GM19238 (cell line): ENCODE data around the gene NOC3L.
"Not testable (repeated sequence)": the region's sequence is repeated elsewhere in the genome, so short reads cannot be mapped to it uniquely, and the experiment has no call there.

Source experiments
- DNase-seq: peaks from one replicate; pipeline ENCODE4 v3.0.0; 2011; ENCODE audit warnings: low spot score; ENCODE audit not compliant: insufficient read length

Gene NOC3L

GRCh38 chr10:94361171-94361794 is 1.5 kb downstream of the NOC3L start:
- DNase-seq: no peak

- no peak for DNase-seq
These were observed 4.3 kb downstream of the NOC3L start for GRCh38 chr10:94358480-94358879.

GRCh38 chr10:94357193-94357592 is 5.5 kb downstream of the NOC3L start:
- no peak for DNase-seq

- DNase-seq: no peak
These were observed 6.9 kb downstream of the NOC3L start for GRCh38 chr10:94355841-94356240.

GRCh38 chr10:94353336-94353735 is 9.4 kb downstream of the NOC3L start:
- no peak for DNase-seq

DNA sequence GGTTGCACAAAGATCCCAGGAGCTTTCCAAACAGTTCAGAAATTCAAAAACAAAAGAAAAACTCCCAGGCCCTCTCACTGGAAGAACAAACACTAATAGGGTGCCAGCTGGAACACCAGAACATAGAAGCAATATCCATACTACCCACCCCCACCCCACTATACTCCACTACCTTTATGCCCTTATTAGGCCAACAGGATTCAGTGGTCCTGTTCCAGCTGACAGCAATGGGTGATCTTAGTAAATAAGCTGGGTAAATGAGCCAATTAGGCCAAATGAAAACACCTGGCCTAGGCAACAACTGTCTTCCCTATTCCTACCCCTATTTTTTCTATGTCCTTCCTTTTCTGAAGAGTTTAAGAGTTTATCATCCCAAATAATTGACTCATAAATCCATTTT is 11.7 kb downstream of the NOC3L start:
- DNase-seq: no peak

DNA sequence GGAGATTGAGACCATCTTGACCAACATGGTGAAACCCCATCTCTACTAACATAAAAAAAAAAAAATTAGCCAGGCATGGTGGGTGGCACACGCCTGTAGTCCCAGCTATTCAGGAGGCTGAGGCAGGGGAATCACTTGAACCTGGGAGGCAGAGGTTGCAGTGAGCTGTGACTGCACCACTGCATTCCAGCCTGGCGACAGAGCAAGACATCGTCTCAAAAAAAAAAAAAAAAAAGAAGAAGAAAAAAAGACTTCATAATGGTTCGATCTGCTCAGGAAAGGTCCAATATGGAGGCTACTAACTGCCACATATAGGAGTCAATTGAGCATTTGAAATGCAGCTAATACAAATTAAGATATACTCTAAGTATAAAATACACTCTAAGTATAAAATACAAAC is 12.2 kb downstream of the NOC3L start:
- not testable (repeated sequence) for DNase-seq

- DNase-seq: no peak
These were observed 13.4 kb downstream of the NOC3L start for GRCh38 chr10:94349327-94349726.

GRCh38 chr10:94344522-94345122 is 18.1 kb downstream of the NOC3L start:
- DNase-seq: peak; percentile 25

GRCh38 chr10:94343151-94343550 is 19.6 kb downstream of the NOC3L start:
- DNase-seq: no peak

DNA sequence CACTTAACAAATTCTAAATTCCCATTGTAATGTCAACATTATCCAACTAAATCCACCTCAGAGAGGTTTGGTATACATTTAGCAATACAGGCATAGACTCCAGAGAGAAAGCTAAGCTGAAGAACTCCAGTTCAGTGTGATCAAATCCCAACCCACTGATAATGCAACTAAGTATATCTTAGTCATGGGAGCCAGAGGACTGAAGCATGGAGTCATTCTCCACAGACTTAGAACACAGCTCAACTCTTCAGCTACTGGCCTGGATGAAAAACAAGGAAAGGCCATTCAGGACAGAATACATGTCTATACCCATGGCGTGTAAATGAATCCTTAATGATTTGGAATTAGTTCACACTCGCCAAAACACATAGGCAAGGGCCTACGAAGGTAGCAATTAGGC is 27.9 kb downstream of the NOC3L start:
- no peak for DNase-seq

GRCh38 chr10:94333051-94333450 is 29.7 kb downstream of the NOC3L start:
- DNase-seq: no peak

DNA sequence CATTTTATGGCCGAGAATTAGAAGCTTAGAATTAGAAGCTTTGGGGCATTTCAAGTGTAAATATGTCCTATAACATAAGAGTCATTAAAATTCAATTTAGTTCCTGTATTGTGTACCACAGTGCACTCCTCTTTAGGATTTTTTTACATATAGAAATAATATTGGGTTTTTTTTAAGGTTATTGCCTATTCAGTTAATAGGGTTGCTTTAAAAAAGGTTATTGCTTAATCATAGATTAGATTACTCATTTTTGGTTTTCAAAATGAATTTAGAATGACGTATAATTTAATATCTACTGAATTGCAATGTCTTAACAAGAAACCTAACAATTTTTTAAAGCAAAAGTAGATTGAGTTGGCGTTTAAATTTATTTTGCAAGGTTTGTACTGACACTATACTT is 34.1 kb downstream of the NOC3L start:
- DNase-seq: no peak

DNA sequence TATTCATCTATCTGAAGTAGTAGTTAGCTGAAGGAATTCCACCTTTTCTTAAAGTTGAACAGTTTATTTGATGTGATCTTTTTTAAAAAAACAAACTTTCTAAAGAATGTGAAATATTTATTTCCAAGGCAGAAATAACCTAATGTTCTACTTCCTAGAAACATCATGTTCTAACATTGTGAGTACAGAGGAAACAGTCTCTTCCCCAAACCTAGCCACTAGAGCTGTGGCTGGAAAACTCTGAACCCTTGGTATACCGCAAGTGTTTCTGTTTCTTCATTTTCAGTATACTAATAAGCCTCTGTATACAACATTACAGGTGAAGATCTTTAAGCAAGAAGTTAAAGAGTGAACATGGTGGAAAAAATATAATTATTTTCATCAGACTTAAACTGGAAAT is 35.1 kb downstream of the NOC3L start:
- DNase-seq: no peak

DNA sequence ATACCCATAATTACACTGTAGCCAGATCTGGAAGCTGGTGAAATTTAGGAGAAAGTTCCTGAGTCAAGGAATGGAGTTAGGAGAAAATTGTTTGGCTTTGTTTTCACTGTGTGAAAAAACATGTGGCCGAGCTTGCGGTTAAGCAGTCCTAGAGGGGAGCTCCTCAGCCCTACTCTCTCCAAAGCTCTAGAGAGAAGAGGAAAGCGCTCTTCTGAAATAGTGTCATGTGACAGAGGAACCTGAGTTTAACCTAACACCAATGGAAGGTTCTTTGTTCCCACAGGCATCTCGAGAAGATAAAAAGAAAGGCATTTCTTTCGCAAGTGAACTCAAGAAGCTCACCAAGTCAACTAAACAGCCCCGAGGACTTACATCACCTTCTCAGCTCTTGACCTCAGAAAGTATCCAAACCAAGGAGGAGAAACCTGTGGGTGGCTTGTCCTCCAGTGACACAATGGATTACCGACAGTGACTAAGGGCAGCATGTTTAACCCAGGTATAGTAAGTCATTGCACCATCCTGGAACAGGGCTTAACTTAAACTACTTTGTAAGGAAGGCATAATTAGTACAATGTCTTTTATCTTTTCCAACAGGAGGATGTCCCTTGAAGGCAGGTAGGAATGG is 38.0 kb downstream of the NOC3L start:
- no peak for DNase-seq

- peak; percentile 18 for DNase-seq
These were observed 42.3 kb downstream of the NOC3L start for GRCh38 chr10:94320285-94320914.

DNA sequence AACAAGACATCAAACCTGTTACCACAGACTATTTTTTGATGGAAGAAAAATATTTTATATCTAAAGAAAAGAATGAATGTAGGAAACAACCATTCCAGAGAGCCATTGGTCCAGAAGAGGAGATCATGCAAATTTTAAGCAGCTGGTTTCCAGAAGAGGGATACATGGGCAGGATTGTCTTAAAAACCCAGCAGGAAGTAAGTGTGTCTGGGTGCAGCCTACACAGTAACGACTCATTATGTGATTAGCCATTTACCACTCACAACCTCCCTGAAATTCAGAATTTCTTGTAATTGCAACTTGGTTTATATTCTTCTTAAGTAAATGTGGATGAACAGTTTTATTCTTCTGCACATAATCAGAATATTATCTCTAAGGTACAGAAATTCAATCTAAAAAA is 46.2 kb downstream of the NOC3L start:
- DNase-seq: no peak

DNA sequence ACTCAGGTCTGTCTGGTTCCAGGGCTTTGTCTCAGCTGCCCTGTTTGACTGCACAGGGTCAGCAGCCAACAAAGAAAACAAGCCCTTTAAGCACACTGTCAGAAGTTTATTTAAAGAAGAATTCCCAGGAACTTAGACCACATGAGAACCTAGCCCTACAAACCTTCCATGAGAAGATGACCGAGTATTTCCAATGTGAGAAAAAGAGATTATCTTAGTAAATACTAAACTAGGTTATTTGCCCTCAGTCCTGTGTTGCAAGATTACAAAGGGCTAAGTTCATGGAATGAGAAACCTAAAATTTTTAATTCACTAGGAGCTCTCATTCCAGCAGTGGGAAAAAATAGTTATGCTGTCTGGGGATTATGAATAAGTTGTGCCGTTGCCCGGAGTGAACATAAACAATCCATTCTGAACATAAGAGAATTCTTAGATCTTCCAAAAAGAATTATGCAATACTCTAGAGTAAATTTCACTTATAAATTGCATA is 46.7 kb downstream of the NOC3L start:
- DNase-seq: no peak

GRCh38 chr10:94315024-94315451 is 47.7 kb downstream of the NOC3L start:
- DNase-seq: no peak

GRCh38 chr10:94310369-94310768 is 52.4 kb downstream of the NOC3L start:
- DNase-seq: no peak

DNA sequence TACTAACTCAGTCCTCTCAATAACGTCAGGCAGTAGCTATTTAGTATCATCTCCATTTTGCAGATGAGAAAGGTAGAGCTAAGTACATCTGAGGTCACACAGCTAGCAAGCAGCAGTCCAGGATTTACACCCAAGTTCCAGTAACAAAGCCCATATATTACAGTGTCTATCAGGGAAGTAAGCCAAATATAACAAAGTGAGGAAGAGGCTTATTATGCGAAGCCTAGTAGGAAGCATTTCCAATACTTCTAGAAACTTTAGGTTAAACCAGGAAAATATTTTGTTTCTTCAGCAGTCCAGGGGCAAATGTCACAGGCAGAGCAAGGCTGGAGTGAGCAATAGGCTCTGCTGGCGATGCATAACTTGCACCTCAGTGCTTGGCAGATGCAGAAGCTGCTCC is 53.9 kb downstream of the NOC3L start:
- no peak for DNase-seq

DNA sequence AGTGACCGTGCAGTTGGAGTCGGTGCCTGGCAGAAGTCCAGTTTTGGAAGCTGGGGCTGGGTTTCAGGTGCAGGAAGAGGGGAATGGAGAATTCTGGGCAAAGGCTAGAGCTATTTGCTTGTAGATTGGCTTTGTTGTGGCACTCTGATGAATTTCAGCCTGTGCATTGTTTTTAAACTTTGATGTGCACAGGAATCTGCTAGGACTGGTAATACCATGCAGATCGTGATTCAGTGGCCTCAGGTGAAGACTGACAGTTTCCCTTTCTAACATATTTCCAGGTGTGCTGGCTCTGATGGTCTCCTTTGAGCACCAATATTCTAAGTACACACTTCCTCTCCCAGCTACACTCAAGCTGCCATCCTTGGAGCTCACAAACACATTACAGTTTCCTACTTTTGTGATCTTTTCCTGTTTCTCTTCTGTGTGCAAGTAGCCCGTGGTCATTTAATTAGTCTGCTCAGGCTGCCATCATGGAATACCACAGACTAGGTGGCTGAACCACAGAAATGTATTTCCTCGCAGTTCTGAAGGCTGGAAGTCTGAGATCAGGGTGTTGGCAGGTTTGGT is 55.6 kb downstream of the NOC3L start:
- no peak for DNase-seq
